ENCODE measurements around the gene WDR7. TPM values are rescaled to one million over a fixed set of nuclear protein-coding genes. Genes with fewer than 3 reads are reported as not detected.
A peak's percentile ranks its signal among the peaks of the same experiment; 100 is the strongest.

The WDR7 gene
- total RNA-seq, 6 donors from 2014 or later, result 17.8 to 58.7 (median 26.7) TPM

DNA sequence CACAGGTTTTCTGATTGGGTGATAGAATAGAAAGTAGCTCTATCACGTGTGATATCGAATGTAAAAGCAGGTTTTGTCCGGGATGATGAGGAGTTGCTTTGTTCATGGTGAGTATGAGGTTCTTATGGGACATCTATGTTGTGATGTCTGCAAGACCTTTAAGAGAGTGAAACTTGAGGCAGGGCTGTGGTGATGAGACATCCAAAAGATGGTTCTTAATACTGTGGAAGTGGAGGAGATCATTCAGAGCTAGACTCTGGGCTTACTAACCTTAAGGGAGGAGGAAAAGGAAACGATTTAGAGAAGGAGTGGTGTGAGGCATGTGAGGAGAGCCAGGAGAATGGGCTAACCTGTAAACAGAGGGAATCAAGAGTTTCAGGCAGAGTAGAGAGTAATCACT is 92.0 kb downstream of the WDR7 start:
- DNase-seq, result no peak
- no peak overlapping the region for H3K27ac ChIP-seq
- no peaks in the 10 kb centered on the region for H3K27me3 ChIP-seq
- TF ChIP-seq, protein P1, sequence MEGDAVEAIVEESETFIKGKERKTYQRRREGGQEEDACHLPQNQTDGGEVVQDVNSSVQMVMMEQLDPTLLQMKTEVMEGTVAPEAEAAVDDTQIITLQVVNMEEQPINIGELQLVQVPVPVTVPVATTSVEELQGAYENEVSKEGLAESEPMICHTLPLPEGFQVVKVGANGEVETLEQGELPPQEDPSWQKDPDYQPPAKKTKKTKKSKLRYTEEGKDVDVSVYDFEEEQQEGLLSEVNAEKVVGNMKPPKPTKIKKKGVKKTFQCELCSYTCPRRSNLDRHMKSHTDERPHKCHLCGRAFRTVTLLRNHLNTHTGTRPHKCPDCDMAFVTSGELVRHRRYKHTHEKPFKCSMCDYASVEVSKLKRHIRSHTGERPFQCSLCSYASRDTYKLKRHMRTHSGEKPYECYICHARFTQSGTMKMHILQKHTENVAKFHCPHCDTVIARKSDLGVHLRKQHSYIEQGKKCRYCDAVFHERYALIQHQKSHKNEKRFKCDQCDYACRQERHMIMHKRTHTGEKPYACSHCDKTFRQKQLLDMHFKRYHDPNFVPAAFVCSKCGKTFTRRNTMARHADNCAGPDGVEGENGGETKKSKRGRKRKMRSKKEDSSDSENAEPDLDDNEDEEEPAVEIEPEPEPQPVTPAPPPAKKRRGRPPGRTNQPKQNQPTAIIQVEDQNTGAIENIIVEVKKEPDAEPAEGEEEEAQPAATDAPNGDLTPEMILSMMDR (IDR thresholded peaks at IDR 0.05), result no peak
- 85 to 89% methylated on average over 4 of the region's 4 CpGs for WGBS, 2 donors
- H3K36me3 ChIP-seq, result no peaks in the 10 kb centered on the region
- H3K4me1 ChIP-seq, result no peaks in the 10 kb centered on the region
- H3K4me3 ChIP-seq, result no peak overlapping the region
- ATAC-seq (ENCODE audit: low FRiP score in 2 of 2), result no peak
- H3K9me3 ChIP-seq, result no peaks in the 10 kb centered on the region

DNA sequence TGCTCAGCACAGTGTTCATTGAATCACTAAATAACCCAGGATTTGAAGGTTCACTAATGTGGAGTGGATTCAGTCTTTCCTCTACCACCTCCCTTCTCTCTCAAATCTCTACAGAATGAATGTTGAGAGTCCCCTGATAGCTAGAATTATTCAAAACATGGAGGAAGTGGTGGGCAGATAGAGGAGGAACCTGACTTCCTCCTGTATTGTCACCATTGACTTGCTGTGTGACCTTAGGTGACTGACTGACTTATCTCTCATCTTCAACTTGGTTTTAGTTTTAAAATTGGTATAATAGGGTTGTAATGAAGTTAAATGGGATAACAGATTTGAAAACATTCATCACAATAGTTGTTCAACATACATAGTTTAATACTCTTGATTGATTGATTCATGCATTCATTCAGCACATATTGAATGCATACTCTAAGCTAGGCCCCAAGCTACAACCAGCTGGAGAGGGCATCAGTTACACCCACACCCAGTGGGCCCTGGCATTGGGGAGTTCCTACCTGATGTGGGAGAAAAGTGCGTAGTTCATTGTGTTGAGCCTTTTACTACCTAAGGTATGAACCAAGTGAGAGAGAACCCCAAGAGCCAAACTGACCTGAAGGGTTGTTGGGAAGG is 96.0 kb downstream of the WDR7 start:
- Histone ChIP-seq H3K36me3 (peaks cover 0 to 8% (median 0%) of the 10 kb centered on the region in 4 donors), H3K27ac (no peak overlapping the region), H3K4me1 (no peaks in the 10 kb centered on the region), H3K9me3 (no peaks in the 10 kb centered on the region), H3K27me3 (no peaks in the 10 kb centered on the region), H3K4me3 (no peak overlapping the region)
- ATAC-seq (ENCODE audit: low FRiP score in 2 of 2), result no peak
- 97 to 100% methylated on average over 1 of the region's 1 CpG for WGBS, 2 donors
- TF ChIP-seq EP300 (IDR thresholded peaks at IDR 0.05), result no peak
- TF ChIP-seq POLR2AphosphoS5 (IDR thresholded peaks at IDR 0.05), result no peak
- no peak for TF ChIP-seq POLR2A (IDR thresholded peaks at IDR 0.05)
- no peak for DNase-seq

DNA sequence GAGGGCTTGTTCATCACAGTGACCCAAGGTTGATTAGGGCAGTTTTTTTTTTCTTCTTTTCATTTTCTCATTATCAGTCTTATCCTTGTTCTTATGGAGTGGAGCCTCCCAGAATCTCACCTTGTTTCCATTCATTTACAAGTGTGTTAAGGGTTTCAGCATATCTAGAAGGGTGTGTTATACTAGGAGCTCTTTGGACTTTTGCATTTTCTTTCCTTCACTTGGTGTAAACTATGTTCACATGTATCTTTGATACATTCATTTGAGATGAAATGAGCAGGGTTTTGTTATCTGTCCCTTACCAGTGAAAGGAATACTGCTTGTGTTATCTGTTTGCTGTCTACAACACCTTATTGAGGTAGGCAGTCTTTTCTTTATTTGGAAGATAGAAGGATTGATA is 96.7 kb downstream of the WDR7 start:
- Histone ChIP-seq H3K27me3 (no peaks in the 10 kb centered on the region), H3K36me3 (peaks cover 0 to 8% (median 0%) of the 10 kb centered on the region in 4 donors), H3K4me3 (no peak overlapping the region), H3K9me3 (no peaks in the 10 kb centered on the region), H3K4me1 (no peaks in the 10 kb centered on the region), H3K27ac (no peak overlapping the region)
- ATAC-seq (ENCODE audit: low FRiP score in 2 of 2) (no peak), DNase-seq (no peak)
- TF ChIP-seq POLR2A (IDR thresholded peaks at IDR 0.05) (no peak), POLR2AphosphoS5 (IDR thresholded peaks at IDR 0.05) (no peak), EP300 (IDR thresholded peaks at IDR 0.05) (no peak)
- TF ChIP-seq, protein P1 (IDR thresholded peaks at IDR 0.05), result no peak

DNA sequence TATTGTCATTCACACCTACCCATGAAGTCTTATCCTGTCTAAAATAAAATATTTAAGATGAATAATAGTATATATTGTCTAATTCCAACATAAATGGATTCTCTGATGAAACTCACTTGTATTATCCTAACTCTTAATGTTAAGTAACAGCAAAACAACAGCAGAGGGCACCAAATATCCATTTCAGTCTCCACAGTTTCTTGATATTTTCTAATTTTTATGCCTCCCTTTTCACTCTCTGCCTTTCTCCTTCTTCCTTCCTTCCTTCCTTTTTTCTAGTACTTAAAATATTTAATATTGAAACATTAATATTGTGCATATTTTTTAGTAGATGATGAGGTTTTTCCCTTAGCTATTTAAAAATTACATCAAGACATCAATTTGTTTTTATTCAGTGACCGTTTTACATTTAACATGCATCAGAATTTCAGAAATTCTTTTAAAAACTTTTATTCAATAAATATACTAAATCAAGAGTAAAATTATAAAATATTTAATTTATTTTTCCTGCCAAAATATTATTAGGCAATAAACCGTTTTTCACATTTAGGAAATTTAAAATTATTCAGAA is 97.6 kb downstream of the WDR7 start:
- Histone ChIP-seq H3K36me3 (peaks cover 0 to 8% (median 0%) of the 10 kb centered on the region in 4 donors), H3K9me3 (no peaks in the 10 kb centered on the region), H3K27ac (no peak overlapping the region), H3K27me3 (no peaks in the 10 kb centered on the region), H3K4me1 (no peaks in the 10 kb centered on the region), H3K4me3 (no peak overlapping the region)
- TF ChIP-seq POLR2AphosphoS5 (IDR thresholded peaks at IDR 0.05) (no peak), POLR2A (IDR thresholded peaks at IDR 0.05) (no peak)
- TF ChIP-seq, protein P1 (IDR thresholded peaks at IDR 0.05), result peak in 2 of 6 experiments; percentile 22 to 36
- WGBS, 2 donors, result 48 to 66% methylated on average over 2 of the region's 2 CpGs
- DNase-seq, result no peak
- no peak for ATAC-seq (ENCODE audit: low FRiP score in 2 of 2)

DNA sequence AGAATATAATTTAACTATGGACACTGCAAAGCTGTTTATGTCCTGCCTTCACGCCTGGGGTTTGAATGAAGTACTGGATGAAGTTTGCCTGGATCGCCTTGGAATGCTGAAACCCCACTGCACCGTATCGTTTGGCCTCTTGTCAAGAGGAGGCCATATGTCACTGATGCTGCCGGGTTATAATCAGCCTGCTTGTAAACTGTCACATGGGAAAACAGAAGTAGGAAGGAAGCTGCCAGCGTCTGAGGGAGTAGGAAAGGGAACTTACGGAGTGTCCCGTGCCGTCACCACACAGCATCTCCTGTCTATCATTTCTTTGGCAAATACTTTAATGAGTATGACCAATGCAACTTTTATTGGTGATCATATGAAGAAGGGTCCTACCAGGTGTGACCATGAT is 105.8 kb downstream of the WDR7 start:
- Histone ChIP-seq H3K4me3 (no peak overlapping the region), H3K9me3 (no peaks in the 10 kb centered on the region), H3K27me3 (no peaks in the 10 kb centered on the region), H3K4me1 (no peaks in the 10 kb centered on the region), H3K36me3 (peaks cover 0 to 3% (median 0%) of the 10 kb centered on the region in 4 donors), H3K27ac (no peak overlapping the region)
- TF ChIP-seq, protein P1 (IDR thresholded peaks at IDR 0.05), result no peak
- TF ChIP-seq POLR2AphosphoS5 (IDR thresholded peaks at IDR 0.05) (no peak), POLR2A (IDR thresholded peaks at IDR 0.05) (no peak), EP300 (IDR thresholded peaks at IDR 0.05) (no peak)
- DNase-seq, result peak in 1 of 2 donors; percentile 26
- ATAC-seq (ENCODE audit: low FRiP score in 2 of 2), result peak in 1 of 2 donors; percentile 35
- WGBS, 2 donors, result 52 to 58% methylated on average over 9 of the region's 9 CpGs
